ENCODE measurements around the gene RNF123. TPM values are rescaled to one million over a fixed set of nuclear protein-coding genes. Genes with fewer than 3 reads are reported as not detected.

Gene RNF123
- total and polyA plus RNA-seq, 2 donors (not counting 3 experiments of a cell fraction or from before 2014, with no cell fraction given), result 43.4 to 59.3 TPM

- TF ChIP-seq GATA2 (IDR thresholded peaks at IDR 0.05; ENCODE audit: insufficient read depth, insufficient read length, low read depth, low read length) (no peak), MAX (IDR thresholded peaks at IDR 0.05; ENCODE audit: insufficient read depth, insufficient read length) (no peak), EZH2 (IDR thresholded peaks at IDR 0.05; ENCODE audit: borderline replicate concordance, low read depth, low read length, severe bottlenecking) (no peak), POLR2AphosphoS5 (IDR thresholded peaks at IDR 0.05; ENCODE audit: insufficient read depth, low read depth, low read length) (no peak), POLR2A (IDR thresholded peaks at IDR 0.05; ENCODE audit: low read depth, low read length) (no peak)
- intact Hi-C loops (cut with micrococcal nuclease), result no loop called here
- Histone ChIP-seq H3K9me1 (replicated peaks; ENCODE audit: control insufficient read depth, extremely low read depth, insufficient read depth, low read length) (no peaks in the 10 kb centered on the region), H3K27ac (ENCODE audit: insufficient read depth, low read depth, low read length) (no peak overlapping the region), H3K9ac (replicated peaks; ENCODE audit: extremely low read depth, insufficient read depth, low read length) (no peak overlapping the region), H2AFZ (ENCODE audit: low read depth, low read length) (no peak overlapping the region), H3K4me2 (ENCODE audit: insufficient read depth, low read length) (no peak overlapping the region), H3K9me3 (replicated peaks; ENCODE audit: control insufficient read depth, insufficient read depth, low read length) (no peaks in the 10 kb centered on the region), H3K27me3 (ENCODE audit: control insufficient read depth in 2 of 2, insufficient read depth in 2 of 2, low read length in 2 of 2) (no peaks in the 10 kb centered on the region), H3K79me2 (ENCODE audit: control insufficient read depth, insufficient read depth, low read length) (peaks cover 72% of the 10 kb centered on the region), H3K4me1 (ENCODE audit: control insufficient read depth, extremely low read depth, insufficient read depth, low read length) (no peaks in the 10 kb centered on the region), H3K36me3 (ENCODE audit: control insufficient read depth in 2 of 2, extremely low read depth in 1 of 2, insufficient read depth in 2 of 2, low read length in 2 of 2) (no peaks in the 10 kb centered on the region), H3K4me3 (replicated peaks in 1 of 3; ENCODE audit: insufficient read depth in 1 of 3, low read depth in 1 of 3, low read length in 3 of 3) (no peak overlapping the region), H4K20me1 (replicated peaks; ENCODE audit: control insufficient read depth, extremely low read depth, insufficient read depth, low read length) (peaks cover 4% of the 10 kb centered on the region)
- DNase-seq (ENCODE audit: low read depth, low spot score), result no peak
- CTCF ChIA-PET, result interaction anchor here (1.5 to 1.8 kb wide), 3 partner anchors 9 to 54 kb away, joined by 3 to 9 read pairs (median 9); no protein-coding TSS in a partner anchor
- FAIRE-seq, result no peak
- BruUV-seq (replicated peaks), result no TSS peak
- dilution Hi-C loops (cut with MboI; ENCODE audit: extremely low pct_ligation_motif_present, low sequenced_read_pairs), result no loop called here
- POLR2A ChIA-PET, result no interaction called here
These were observed 67.8 kb downstream of the RNF123 start for GRCh38 chr3:49757197-49757596.

GRCh38 chr3:49759226-49759625, 69.9 kb downstream of the RNF123 start:
- dilution Hi-C loops (cut with MboI; ENCODE audit: extremely low pct_ligation_motif_present, low sequenced_read_pairs), result no loop called here
- ChIA-PET CTCF (no interaction called here), POLR2A (no interaction called here)
- H3K27me3 ChIP-seq (ENCODE audit: control insufficient read depth in 2 of 2, insufficient read depth in 2 of 2, low read length in 2 of 2), result no peaks in the 10 kb centered on the region
- no TSS peak for BruUV-seq (replicated peaks)
- DNase-seq (ENCODE audit: low read depth, low spot score) (no peak), FAIRE-seq (no peak)
- H3K27ac ChIP-seq (ENCODE audit: insufficient read depth, low read depth, low read length), result no peak overlapping the region
- peaks cover 61% of the 10 kb centered on the region for H3K79me2 ChIP-seq (ENCODE audit: control insufficient read depth, insufficient read depth, low read length)
- H3K9me1 ChIP-seq (replicated peaks; ENCODE audit: control insufficient read depth, extremely low read depth, insufficient read depth, low read length), result no peaks in the 10 kb centered on the region
- TF ChIP-seq CTCF (IDR thresholded peaks at IDR 0.05; ENCODE audit: extremely low read depth in 1 of 2, insufficient read depth in 1 of 2, low read depth in 1 of 2, low read length in 2 of 2), result no peak
- no peak for TF ChIP-seq JUN (IDR thresholded peaks at IDR 0.05; ENCODE audit: borderline replicate concordance, insufficient read depth, insufficient read length, low read depth)
- no peak for TF ChIP-seq MAX (IDR thresholded peaks at IDR 0.05; ENCODE audit: insufficient read depth, insufficient read length)
- no peak for TF ChIP-seq FOS (IDR thresholded peaks at IDR 0.05; ENCODE audit: borderline replicate concordance, insufficient read depth, low read length)
- TF ChIP-seq MYC (IDR thresholded peaks at IDR 0.05; ENCODE audit: low read depth, low read length), result no peak
- no peak overlapping the region for H3K9ac ChIP-seq (replicated peaks; ENCODE audit: extremely low read depth, insufficient read depth, low read length)
- intact Hi-C loops (cut with micrococcal nuclease), result no loop called here
- no peak overlapping the region for H3K4me3 ChIP-seq (replicated peaks in 1 of 3; ENCODE audit: insufficient read depth in 1 of 3, low read depth in 1 of 3, low read length in 3 of 3)
- H3K36me3 ChIP-seq (ENCODE audit: control insufficient read depth in 2 of 2, extremely low read depth in 1 of 2, insufficient read depth in 2 of 2, low read length in 2 of 2), result no peaks in the 10 kb centered on the region
- no peak overlapping the region for H3K4me2 ChIP-seq (ENCODE audit: insufficient read depth, low read length)
- H4K20me1 ChIP-seq (replicated peaks; ENCODE audit: control insufficient read depth, extremely low read depth, insufficient read depth, low read length), result peaks cover 4% of the 10 kb centered on the region
- H2AFZ ChIP-seq (ENCODE audit: low read depth, low read length), result no peak overlapping the region
- no peaks in the 10 kb centered on the region for H3K9me3 ChIP-seq (replicated peaks; ENCODE audit: control insufficient read depth, insufficient read depth, low read length)
- H3K4me1 ChIP-seq (ENCODE audit: control insufficient read depth, extremely low read depth, insufficient read depth, low read length), result no peaks in the 10 kb centered on the region
